Muscle layer of colon (tissue), 2 donors: ENCODE data around the gene PADI1.

ENCODE experiments used
- H3K27ac ChIP-seq: one replicate; pipeline ENCODE4 v1.7.0; 2013; ENCODE audit warnings: low read depth, mild to moderate bottlenecking, low read length, moderate library complexity
- H3K27me3 ChIP-seq, 2 donors: one replicate each; pipeline ENCODE4 v1.7.0; 2013; ENCODE audit warnings: low read length in 2 of 2, mild to moderate bottlenecking in 2 of 2; ENCODE audit not compliant: insufficient read depth in 2 of 2, control insufficient read depth in 1 of 2
- H3K36me3 ChIP-seq: one replicate; pipeline ENCODE4 v1.7.0; 2013; ENCODE audit warnings: mild to moderate bottlenecking, low read length; ENCODE audit not compliant: insufficient read depth
- H3K4me1 ChIP-seq: one replicate; pipeline ENCODE4 v1.7.0; 2013; ENCODE audit warnings: mild to moderate bottlenecking, low read length; ENCODE audit not compliant: insufficient read depth
- H3K4me3 ChIP-seq, 2 donors: one replicate each; pipeline ENCODE4 v1.7.0; 2013; ENCODE audit warnings: low read length in 2 of 2, low read depth in 1 of 2, mild to moderate bottlenecking in 1 of 2, moderate library complexity in 1 of 2
- H3K9ac ChIP-seq: one replicate; pipeline ENCODE4 v1.7.0; 2013; ENCODE audit warnings: low read length
- H3K9me3 ChIP-seq: one replicate; pipeline ENCODE4 v1.7.0; 2013; ENCODE audit warnings: mild to moderate bottlenecking, low read length
- donor health status: abdominal sarcoma.
- donor health status: Adenocarcinoma of cecum.

The PADI1 gene

GRCh38 chr1:17165823-17166222 is 39.1 kb upstream of the PADI1 start:
- Histone ChIP-seq H3K27ac (no peak overlapping the region), H3K4me3 (no peak overlapping the region), H3K4me1 (no peaks in the 10 kb centered on the region), H3K9ac (no peak overlapping the region), H3K27me3 (no peaks in the 10 kb centered on the region), H3K36me3 (no peaks in the 10 kb centered on the region), H3K9me3 (no peaks in the 10 kb centered on the region)

- no peak overlapping the region for H3K9ac ChIP-seq
- no peaks in the 10 kb centered on the region for H3K36me3 ChIP-seq
- H3K9me3 ChIP-seq: no peaks in the 10 kb centered on the region
- no peaks in the 10 kb centered on the region for H3K4me1 ChIP-seq
- H3K4me3 ChIP-seq: no peak overlapping the region
- no peak overlapping the region for H3K27ac ChIP-seq
- H3K27me3 ChIP-seq: no peaks in the 10 kb centered on the region
Observed at GRCh38 chr1:17167041-17167785, 37.7 kb upstream of the PADI1 start.

GRCh38 chr1:17167786-17168090 is 37.2 kb upstream of the PADI1 start:
- H3K4me3 ChIP-seq: no peak overlapping the region
- no peaks in the 10 kb centered on the region for H3K27me3 ChIP-seq
- H3K27ac ChIP-seq: no peak overlapping the region
- H3K36me3 ChIP-seq: no peaks in the 10 kb centered on the region
- no peak overlapping the region for H3K9ac ChIP-seq
- H3K4me1 ChIP-seq: no peaks in the 10 kb centered on the region
- H3K9me3 ChIP-seq: no peaks in the 10 kb centered on the region

DNA sequence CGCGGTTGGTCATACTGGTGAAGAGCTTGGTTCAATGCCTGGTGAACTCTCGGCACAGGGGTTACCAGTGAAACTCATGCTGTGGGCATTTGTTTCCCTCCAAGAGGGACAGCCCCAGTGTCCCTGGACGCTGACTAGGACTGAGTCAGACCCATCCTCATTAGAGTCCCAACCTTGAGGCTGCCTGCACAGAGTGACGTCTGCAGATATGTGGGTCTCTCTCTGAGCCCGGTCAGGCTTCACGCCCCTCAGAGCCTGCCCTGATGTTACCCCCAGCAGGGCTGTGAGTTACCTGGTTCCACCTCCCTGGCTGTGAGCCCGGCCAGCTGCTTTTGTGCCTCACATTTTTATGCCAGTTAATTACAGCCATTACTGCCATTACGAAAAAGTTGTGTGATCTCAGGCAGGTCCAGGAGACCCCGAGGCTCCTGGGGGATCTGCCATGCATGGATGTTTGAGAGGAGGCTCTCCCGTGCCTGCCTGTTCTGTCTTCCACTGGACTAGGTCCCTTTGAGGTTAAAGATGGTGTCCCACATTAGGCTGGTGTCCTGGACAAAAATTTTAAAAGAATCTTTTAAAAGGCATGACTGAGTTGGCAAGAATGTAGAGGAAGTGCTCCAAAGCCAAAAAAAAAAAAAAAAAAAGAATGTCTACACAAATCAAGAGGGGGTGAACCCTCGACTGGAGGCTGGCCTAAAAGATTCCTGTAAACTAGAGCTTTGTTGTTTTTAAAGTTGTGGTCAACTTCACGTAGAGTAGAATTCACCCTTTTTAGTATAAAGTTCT is 36.6 kb upstream of the PADI1 start:
- Histone ChIP-seq H3K9ac (no peak overlapping the region), H3K36me3 (no peaks in the 10 kb centered on the region), H3K9me3 (no peaks in the 10 kb centered on the region), H3K4me1 (no peaks in the 10 kb centered on the region), H3K27me3 (no peaks in the 10 kb centered on the region), H3K27ac (no peak overlapping the region), H3K4me3 (no peak overlapping the region)

DNA sequence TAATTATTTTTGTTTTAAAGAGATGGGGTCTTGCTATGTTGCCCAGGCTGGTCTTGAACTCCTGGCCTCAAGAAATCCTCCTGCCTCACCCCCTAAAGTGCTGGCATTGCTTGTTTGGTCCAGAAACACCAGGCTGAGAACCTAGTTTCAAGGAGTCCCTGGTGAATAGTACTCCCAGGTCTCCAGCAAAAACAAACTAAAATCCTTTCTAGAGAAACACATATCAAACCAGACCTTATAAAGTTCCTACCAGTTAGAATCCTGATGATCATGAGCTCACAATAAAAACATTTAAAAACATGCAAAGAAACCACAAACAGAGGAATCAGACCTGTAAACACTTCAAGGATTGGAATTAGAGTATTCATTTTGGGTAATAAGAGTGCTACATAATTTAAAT is 34.4 kb upstream of the PADI1 start:
- no peak overlapping the region for H3K9ac ChIP-seq
- H3K36me3 ChIP-seq: no peaks in the 10 kb centered on the region
- no peak overlapping the region for H3K27ac ChIP-seq
- H3K9me3 ChIP-seq: no peaks in the 10 kb centered on the region
- H3K27me3 ChIP-seq: no peaks in the 10 kb centered on the region
- no peaks in the 10 kb centered on the region for H3K4me1 ChIP-seq
- no peak overlapping the region for H3K4me3 ChIP-seq

GRCh38 chr1:17173217-17173616 is 31.7 kb upstream of the PADI1 start:
- H3K27ac ChIP-seq: no peak overlapping the region
- H3K4me1 ChIP-seq: no peaks in the 10 kb centered on the region
- no peak overlapping the region for H3K4me3 ChIP-seq
- H3K9ac ChIP-seq: no peak overlapping the region
- no peaks in the 10 kb centered on the region for H3K9me3 ChIP-seq
- no peaks in the 10 kb centered on the region for H3K27me3 ChIP-seq
- H3K36me3 ChIP-seq: no peaks in the 10 kb centered on the region

DNA sequence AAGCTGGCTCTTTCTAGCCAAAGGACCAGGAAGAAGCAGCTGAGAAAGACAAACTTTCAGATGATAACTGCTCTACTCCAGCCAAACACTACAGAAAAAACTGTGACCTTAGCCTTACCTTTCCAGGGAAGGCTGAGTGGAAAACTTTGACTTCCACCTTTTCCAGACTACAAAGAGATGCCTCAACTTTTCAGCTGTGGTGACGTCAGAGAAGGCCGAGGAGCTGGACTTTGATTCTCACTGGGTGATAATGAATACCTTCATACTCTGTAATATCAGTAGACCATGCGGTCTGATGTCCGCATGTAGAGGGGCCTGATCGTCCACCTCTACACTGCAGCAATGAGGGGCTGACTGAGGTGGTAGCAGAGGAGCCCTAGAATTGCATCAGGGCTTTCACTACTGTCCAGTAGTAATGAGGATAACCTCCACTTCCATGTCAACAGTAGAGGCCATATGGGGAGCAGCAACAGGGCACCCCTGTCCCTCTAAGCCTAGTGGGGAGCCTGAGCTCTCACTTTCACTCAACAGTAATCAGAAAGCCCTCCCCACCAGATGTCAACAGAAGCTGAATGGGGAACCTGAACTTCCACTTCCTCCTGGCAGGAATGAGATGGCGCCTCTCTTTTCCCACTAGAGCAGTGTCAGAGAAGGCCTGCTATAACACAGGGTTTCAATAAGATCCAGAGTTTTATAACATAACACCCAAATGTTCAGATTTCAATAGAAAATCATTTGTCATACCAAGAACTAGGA is 28.4 kb upstream of the PADI1 start:
- Histone ChIP-seq H3K36me3 (no peaks in the 10 kb centered on the region), H3K9ac (no peak overlapping the region), H3K27ac (no peak overlapping the region), H3K27me3 (no peaks in the 10 kb centered on the region), H3K4me3 (no peak overlapping the region), H3K4me1 (no peaks in the 10 kb centered on the region), H3K9me3 (no peaks in the 10 kb centered on the region)

- no peak overlapping the region for H3K27ac ChIP-seq
Observed at GRCh38 chr1:17177651-17178050, 27.3 kb upstream of the PADI1 start.

GRCh38 chr1:17181781-17182464 is 23.0 kb upstream of the PADI1 start:
- Histone ChIP-seq H3K27ac (no peak overlapping the region), H3K4me3 (no peak overlapping the region)

More at GRCh38 chr1:17177651-17178050, 27.3 kb upstream of the PADI1 start:
- no peaks in the 10 kb centered on the region for H3K9me3 ChIP-seq
- no peaks in the 10 kb centered on the region for H3K4me1 ChIP-seq
- no peaks in the 10 kb centered on the region for H3K36me3 ChIP-seq
- H3K9ac ChIP-seq: no peak overlapping the region
- no peaks in the 10 kb centered on the region for H3K27me3 ChIP-seq
- H3K4me3 ChIP-seq: no peak overlapping the region

GRCh38 chr1:17183388-17184160 is 21.4 kb upstream of the PADI1 start:
- no peaks in the 10 kb centered on the region for H3K9me3 ChIP-seq
- no peak overlapping the region for H3K4me3 ChIP-seq
- H3K27ac ChIP-seq: no peak overlapping the region
- no peaks in the 10 kb centered on the region for H3K36me3 ChIP-seq
- H3K27me3 ChIP-seq: peaks cover 0 to 10% of the 10 kb centered on the region in 2 donors
- no peaks in the 10 kb centered on the region for H3K4me1 ChIP-seq
- no peak overlapping the region for H3K9ac ChIP-seq

More at GRCh38 chr1:17181781-17182464, 23.0 kb upstream of the PADI1 start:
- H3K4me1 ChIP-seq: no peaks in the 10 kb centered on the region
- H3K27me3 ChIP-seq: peaks cover 0 to 10% of the 10 kb centered on the region in 2 donors
- H3K9me3 ChIP-seq: no peaks in the 10 kb centered on the region
- H3K9ac ChIP-seq: no peak overlapping the region
- H3K36me3 ChIP-seq: no peaks in the 10 kb centered on the region
